Measurements from ENCODE around the gene PMEL.

DNA sequence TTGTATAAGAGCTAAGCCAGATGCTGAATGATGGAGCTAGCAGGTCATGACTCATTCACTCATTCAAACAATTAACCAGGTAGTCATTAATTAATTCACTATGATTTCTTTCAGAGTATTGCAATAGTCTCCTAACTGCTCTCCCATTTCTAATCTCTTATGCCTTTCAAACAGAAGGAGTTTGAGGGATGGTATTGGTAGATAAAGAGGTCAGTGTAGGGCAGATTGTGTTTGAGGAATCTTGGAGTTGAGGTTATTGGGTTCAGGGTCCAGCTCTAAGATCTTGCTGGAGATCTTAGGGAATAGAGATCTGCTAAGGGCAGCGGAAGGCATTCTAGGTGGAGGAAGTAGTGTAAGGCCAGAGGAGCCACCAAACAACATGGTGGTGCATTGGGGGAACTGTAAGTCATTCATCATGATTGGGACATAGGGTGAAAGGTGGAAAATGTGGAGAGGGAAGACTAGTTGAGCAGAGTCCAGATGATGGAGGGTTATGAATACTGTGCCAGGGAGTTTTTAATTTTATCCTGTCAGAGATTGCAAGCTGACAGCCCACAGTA, 23.2 kb downstream of the PMEL start:
- TF ChIP-seq, protein P1, sequence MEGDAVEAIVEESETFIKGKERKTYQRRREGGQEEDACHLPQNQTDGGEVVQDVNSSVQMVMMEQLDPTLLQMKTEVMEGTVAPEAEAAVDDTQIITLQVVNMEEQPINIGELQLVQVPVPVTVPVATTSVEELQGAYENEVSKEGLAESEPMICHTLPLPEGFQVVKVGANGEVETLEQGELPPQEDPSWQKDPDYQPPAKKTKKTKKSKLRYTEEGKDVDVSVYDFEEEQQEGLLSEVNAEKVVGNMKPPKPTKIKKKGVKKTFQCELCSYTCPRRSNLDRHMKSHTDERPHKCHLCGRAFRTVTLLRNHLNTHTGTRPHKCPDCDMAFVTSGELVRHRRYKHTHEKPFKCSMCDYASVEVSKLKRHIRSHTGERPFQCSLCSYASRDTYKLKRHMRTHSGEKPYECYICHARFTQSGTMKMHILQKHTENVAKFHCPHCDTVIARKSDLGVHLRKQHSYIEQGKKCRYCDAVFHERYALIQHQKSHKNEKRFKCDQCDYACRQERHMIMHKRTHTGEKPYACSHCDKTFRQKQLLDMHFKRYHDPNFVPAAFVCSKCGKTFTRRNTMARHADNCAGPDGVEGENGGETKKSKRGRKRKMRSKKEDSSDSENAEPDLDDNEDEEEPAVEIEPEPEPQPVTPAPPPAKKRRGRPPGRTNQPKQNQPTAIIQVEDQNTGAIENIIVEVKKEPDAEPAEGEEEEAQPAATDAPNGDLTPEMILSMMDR (IDR thresholded peaks at IDR 0.05; ENCODE audit: low read length): no peak
- TF ChIP-seq EZH2 (IDR thresholded peaks at IDR 0.05; ENCODE audit: borderline replicate concordance, low read length): no peak

All from OCI-LY1 (cell line).